ENCODE results near the gene KPRP.

DNA sequence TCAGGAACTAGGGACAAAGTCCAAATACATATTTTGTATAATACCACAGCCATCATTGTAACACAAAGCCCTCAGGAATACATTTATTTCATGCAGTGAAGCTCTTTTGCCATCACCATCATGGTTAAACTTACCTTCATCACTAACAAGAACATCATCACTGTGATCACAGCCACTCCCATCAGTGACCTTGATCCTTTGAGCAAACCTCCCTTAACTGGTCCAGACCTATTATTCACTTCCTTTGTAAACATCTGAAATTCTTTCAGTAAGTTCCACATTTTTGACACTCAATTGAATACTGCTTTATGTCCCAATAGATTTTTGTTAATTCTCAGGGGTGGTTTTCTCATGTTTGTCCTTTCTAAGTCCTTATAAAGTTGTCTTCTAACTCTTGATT lies 16.2 kb upstream of the KPRP start:
- TF ChIP-seq POLR2A (IDR thresholded peaks at IDR 0.05) (no peak), EP300 (IDR thresholded peaks at IDR 0.05) (no peak), POLR2AphosphoS5 (IDR thresholded peaks at IDR 0.05) (no peak)
- TF ChIP-seq, protein P1, sequence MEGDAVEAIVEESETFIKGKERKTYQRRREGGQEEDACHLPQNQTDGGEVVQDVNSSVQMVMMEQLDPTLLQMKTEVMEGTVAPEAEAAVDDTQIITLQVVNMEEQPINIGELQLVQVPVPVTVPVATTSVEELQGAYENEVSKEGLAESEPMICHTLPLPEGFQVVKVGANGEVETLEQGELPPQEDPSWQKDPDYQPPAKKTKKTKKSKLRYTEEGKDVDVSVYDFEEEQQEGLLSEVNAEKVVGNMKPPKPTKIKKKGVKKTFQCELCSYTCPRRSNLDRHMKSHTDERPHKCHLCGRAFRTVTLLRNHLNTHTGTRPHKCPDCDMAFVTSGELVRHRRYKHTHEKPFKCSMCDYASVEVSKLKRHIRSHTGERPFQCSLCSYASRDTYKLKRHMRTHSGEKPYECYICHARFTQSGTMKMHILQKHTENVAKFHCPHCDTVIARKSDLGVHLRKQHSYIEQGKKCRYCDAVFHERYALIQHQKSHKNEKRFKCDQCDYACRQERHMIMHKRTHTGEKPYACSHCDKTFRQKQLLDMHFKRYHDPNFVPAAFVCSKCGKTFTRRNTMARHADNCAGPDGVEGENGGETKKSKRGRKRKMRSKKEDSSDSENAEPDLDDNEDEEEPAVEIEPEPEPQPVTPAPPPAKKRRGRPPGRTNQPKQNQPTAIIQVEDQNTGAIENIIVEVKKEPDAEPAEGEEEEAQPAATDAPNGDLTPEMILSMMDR (IDR thresholded peaks at IDR 0.05), result no peak

All from stomach (tissue), 4 donors.